ENCODE data around the gene KLHL8.
"Not testable (repeated sequence)": the region's sequence is repeated elsewhere in the genome, so short reads cannot be mapped to it uniquely, and the experiment has no call there.

KLHL8 gene

DNA sequence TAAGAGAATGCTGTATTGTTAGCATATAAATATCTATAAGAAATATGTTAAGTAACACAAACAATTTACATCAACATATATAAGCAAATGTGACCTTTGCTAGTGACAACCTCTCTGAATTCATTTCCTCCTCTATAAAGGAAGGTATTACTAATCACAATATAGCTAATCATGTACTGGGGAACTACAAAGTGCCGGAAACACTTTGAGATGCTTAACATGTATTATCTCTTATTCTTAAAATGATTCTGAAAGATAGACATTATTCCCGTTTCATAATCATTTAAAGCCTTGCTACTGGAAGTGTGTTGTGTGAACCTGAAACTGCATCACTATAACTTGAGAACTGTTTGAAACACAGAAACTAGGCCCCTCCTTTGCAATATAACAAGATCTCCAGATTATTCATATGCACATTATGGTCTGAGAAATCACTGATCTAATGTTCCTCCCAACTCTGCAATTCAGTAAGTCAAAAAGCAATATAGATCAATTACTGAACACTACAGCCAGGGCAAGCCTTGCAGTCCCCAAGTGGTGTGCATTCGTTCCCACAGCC, 54.0 kb downstream of the KLHL8 start:
- no peak for DNase-seq

DNA sequence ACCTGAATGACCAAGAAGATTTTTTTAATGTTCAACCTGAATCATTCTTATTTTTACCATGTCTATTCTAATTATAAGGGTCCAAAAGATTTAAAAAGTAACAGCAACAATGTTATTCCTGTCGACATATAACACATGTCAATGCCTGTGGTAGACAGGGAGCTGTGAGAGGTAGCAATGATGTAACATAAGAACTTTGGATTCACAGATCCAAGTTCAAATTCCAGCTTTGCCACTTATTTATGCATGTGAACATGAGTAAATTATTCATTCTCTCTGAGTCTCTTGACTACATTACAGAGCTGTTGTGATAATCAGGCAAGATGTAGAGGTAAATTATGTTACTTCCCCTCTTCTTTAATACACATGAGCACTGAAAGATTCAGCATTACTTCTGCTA, 54.5 kb downstream of the KLHL8 start:
- DNase-seq, result no peak

DNA sequence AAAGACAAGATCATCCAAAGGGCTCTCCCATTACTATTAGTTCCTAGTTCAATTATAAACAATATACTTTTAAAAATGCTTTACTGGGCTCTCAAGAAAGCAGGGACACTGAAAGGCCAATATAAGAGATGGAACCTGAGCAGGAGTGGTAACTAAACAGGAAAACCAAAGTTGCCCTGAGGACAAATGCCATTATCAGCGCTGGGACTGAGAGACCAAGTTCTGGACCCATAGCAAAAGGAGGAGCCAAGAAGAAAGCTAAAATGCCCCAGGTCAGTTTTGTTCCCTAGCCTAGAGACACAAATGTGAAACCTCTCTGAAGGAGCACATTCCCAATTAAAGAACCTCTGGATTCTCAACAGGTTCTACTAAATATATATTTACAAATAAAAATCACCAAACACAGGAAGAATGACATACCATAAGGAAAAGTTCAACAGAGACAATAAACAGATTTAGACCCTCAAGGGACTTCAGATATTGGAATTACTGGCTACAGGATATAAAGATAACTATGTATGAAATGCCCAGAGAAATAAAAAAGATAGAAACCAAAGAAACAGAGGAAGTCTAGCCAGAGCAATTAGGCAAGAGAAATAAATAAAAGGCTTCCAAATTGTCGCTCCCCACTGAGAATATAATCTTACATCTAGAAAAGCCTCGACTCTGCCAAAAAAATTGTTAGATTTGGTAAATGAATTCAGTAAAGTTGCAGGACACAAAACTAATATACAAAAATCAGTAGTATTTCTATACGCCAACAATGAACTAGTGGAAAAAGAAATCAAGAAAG, 67.1 kb downstream of the KLHL8 start:
- DNase-seq, result no peak

DNA sequence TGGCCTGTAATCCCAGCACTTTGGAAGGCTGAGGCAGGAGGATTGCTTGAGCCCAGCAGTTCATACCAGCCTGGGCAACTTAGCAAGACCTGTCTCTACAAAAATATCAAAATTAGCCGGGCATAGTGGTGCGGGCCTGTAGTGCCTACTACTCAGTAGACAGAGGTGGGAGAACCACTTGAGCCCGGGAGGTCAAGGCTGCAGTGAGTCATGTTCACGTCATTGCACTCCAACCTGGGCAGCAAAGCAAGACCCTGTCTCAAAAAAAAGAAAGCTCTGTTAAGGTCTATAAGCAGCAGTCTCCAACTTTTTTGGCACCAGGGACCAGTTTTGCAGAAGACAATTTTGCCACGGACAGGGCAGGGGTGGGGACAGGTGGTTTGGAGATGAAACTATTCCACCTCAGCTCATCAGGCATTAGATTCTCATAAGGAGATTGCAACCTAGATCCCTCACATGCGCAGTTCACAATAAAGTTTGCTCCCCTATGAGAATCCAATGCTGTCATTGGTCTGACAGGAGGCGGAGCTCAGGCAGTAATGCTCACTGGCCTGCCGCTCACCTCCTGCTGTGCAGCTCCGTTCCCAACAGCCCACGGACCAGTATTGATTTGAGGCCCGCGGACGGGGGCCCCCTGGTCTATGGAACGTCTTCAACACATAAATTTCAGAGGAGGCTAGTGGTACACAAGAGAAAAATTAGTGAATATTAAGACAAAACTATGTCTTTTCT, 67.9 kb downstream of the KLHL8 start:
- DNase-seq, result no peak

DNA sequence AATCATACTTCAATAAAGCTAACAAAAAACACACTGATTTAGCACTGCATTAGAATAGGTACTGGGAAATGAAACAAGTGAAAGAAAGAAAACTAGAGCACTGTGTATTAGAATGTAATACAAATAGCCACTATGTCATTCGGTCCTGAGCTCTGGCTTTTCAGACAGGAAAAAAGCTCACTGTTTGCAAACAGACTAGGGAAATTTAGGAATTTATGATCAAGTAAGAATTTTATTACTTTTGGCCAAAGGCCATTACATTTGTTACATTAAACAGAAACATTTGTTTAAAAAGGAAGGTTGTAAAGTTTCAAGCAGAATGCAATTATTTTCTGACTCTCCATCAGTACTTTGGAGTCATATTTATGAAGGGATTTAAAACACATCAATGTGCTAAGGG, 68.7 kb downstream of the KLHL8 start:
- no peak for DNase-seq

DNA sequence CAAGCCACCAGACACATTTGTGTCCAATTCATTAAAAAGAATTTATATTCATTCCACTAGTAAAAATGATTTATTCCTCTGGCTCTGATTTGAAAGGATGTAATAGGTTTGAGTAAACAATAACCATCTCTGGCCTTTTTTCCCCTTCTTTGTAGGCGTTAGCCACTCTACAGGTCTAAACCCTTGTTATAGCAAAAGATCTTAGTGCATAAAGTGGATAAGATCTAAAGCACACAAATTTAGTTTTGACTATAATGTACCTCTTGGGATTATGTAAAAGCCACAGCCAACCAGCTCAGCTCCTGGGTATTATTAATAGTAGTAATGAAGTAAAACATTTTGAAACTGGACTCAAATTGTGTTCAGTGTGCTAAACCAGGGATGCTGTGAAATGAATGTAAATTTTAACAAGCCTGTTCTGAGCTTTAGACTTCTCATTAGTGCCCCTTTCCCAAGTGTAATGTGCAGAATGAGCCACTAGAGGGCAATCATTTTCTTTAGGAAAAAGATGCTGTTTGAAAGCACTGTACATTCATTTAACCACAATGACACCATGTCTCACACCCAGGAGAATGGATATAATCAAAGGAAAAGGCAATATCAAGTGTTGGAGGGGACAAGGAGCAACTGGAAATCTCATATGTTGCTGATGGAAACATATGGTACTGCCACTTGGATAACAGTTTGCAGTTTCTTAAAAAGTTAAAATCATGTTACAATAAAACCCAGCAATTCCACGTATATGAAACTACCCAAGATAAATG, 69.7 kb downstream of the KLHL8 start:
- peak; percentile 53 for DNase-seq

DNA sequence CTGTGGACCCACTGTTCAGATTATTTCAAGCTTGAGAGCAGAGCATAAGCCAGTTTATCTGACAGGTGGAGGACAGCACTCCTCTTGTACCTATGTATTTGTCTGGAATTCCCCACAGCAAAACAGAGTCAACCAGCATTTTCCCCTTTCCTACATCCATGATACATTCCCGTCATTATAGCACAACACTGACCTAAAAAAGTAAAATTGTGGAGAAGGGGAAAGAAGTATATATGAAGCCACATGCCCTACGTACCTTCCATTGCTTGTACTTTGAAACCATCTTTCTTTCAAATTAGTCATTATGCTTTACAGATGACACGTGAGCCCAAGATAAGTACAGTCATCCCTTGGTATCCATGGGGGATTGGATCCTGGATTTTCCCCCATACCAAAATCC, 73.3 kb downstream of the KLHL8 start:
- DNase-seq, result no peak

DNA sequence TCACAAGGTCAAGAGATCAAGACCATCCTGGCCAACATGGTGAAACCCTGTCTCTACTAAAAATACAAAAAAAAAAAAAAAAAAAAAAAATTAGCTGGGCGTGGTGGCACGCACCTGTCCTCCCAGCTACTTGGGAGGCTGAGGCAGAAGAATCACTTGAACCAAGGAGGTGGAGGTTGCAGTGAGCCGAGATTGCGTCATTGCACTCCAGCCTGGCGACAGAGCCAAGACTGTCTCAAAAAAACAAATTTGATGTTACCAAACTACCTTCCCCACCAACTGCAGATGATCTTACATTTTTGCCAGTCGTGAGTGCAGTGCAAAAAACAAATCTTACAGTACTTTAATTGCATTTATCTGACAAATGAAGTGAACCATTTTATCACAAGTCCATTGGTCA, 74.5 kb downstream of the KLHL8 start:
- DNase-seq, result not testable (repeated sequence)

DNA sequence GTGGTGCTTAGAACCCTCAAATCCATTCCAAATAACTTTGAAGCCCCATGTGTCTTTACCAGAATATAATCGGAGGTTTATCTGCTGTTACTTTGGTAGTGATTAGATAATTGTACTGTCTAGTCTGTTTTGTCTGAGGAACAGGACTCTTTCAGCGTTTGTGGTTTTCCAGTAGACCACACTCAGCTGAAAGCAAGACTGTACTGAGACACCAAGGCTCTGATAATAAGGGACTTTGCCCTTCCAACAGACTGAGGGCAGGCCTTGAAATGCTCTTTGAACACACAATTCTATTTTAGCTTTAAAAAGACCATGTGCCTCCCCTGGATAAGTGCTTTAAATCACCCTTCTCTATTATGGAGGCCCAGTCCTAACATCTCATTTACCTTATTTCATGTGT, 76.1 kb downstream of the KLHL8 start:
- no peak for DNase-seq

DNA sequence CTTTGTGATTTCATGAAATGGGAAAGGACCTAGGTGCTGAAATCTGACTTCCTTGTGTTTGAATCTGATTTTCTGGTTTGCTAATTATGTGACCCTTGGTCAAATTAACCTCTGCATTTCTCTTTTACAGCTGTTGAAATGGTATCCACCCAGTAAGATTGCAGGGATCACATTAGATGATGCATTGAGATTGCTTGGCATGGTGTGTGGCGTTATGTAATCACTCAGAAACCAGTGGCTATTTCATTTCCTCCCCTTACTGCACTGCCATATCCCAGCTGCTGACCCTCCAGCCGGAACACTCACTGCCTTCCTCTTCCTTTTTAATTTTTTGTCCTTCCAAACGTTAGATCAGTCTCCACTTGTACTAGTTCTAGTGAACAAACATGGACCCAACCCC, 79.0 kb downstream of the KLHL8 start:
- DNase-seq, result no peak

DNA sequence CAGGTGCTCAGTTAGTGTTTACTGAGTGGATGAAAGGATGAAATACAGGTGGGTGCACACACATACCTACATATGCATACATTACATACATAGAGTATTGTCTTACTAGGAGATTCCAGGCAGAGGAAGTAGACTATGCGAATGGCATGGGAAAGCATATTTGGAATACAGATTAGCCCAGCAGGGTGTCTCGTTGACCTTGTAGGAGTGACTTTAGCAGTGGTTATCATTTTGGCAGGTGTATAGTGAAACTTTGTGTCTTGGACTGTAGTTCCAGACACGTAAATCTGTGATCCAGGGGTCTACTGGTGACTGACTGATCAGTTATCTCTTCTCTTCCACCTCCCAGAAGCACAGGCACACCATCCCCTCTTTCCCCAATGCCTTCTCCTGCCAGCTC, 86.3 kb downstream of the KLHL8 start:
- no peak for DNase-seq

DNA sequence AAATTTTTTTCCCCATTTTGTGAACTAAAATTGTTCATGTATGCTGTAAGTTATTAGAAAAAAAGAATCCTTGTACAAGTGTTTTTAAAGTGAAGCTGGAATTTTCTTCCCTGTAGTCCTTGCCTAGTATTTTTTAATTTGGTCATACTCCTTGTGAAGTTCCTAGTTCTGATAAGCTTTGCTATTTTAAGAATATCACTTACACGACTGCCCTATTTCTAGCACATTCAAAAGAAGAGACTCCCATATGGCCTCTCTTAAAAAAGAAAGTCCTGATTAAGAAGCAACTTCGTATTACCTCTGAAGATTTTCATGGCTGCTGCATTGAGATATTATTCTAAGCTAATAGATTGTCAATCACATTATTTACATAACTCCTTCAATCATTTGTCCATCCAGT, 87.2 kb downstream of the KLHL8 start:
- DNase-seq, result no peak

DNA sequence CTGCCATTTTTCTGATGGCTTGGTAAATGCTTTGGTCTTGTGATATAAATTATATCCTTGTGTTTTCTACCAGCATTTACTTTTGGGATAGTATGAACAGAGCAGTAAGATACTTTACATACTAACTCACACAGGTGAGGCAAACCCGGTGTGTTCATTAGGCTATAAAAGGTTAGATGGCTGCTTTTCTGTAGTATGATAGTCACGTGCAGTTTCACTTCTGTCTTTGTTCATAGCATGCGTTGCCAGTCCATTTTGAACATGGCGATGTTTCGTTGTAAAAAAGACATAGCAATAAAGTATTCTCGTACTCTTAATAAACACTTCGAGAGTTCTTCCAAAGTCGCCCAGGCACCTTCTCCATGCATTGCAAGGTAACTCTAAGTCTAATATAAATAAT, 88.4 kb downstream of the KLHL8 start:
- DNase-seq, result no peak

DNA sequence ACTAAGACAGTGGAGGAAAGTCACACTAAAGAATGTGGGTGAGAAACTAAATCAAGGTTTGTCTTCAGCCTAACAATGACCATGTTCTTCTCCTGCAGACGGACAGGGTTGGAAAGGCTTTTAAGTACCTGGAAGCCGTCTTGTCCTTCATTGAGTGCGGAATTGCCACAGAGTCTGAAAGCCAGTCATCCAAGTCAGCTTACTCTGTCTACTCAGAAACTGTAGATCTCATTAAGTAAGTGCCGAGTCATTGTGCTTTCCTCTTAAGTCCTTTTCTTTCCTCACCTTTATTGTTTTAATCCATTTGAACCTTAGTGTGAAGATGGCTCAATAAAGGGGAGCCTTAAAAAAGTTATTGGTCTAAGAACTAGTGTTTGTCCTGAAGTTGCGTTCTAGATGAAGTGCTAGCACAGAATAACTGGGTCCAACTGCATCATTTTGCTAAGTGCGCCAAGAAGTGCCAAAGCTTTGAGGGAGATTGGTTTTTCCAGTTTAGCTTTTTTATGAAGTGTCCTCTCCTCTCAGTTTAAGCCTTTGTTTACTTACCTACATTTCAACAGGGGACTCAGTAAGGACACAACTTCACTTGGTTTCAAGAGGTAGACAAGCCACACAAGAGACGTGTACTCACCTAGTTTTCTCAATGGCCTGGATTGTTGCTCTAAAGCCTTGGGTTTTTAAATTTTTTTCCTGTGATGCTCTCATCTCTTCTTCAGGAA, 89.3 kb downstream of the KLHL8 start:
- DNase-seq, result no peak

DNA sequence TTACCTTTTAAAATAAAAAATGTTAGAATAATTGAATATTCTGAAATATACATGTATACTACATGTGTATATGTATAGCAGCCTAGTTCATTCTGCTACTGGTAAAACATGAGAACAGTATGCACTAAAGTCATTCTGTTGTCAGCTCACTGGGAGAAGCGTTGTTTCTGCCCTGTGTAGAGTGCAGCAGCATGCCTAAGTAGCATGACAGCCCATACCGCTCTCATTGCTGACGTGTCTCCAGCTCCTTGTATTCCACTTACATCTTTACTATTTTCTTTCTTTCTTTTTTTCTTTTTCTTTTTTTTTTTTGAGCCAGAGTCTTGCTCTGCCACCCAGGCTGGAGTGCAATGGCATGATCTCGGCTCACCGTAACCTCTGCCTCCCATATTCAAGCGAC, 90.7 kb downstream of the KLHL8 start:
- no peak for DNase-seq

DNA sequence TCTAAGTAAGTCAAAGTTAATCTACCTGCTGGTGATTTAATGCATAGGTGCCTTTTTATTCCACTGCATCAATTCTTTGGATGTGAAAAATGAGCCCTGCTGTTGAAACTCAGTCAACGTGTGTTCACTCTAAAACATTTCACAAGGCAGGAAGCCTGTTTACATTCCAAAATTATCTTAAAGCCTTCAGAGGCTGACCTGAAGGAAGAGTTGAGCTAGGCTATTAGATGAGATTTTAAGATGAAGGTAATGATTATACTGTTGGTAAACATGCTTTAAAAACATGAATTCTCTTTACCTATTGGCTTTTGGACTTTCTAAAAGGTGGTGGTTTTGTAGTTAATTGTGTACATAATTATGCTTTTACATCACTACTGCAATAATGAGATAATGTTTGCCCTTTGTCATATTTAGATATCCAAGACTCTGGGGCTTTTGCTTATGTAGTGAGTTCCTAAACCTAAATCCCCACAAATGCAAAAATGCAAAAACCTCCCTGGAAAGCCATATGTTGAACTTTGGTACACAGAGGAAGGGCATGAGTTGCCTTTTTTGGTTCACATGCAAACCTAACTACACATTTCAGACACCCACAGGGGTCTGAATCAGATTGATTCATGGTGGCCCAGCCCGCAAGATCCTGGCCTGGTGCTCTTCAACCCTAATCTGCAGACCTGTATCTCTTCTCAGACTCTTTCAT, 92.3 kb downstream of the KLHL8 start:
- DNase-seq, result no peak

DNA sequence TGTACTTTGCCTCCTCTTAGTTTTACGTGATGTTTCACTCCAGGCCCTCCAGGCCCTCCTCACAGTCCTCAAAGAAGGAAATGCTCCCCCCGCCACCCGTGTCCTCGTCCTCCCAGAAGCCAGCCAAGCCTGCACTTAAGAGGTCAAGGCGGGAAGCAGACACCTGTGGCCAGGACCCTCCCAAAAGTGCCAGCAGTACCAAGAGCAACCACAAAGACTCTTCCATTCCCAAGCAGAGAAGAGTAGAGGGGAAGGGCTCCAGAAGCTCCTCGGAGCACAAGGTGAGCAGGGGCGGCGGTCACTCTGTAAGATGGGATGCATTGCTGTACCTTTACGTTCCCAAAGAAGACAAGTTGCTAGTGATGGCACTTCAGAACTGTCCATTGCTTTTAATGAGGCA, 94.4 kb downstream of the KLHL8 start:
- DNase-seq, result no peak

DNA sequence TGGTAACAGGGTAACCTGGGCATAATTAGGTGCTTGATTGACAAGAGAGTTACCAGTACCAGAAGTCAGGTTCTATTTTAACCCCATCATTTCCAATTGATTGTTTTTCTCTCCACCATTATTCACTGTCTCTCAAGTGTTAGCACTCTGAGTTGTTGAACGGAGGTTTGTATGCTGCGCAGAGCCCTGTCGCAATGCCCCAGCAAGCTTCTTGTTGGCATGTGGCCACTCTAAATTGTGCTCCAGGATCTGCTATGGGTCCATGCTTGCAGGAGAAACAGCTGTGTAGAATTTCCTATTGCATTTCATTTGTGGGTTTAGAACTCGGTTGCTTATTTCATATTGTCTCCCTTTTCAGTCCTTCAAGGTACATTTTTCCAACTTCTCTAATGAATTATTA, 98.2 kb downstream of the KLHL8 start:
- DNase-seq, result no peak

DNA sequence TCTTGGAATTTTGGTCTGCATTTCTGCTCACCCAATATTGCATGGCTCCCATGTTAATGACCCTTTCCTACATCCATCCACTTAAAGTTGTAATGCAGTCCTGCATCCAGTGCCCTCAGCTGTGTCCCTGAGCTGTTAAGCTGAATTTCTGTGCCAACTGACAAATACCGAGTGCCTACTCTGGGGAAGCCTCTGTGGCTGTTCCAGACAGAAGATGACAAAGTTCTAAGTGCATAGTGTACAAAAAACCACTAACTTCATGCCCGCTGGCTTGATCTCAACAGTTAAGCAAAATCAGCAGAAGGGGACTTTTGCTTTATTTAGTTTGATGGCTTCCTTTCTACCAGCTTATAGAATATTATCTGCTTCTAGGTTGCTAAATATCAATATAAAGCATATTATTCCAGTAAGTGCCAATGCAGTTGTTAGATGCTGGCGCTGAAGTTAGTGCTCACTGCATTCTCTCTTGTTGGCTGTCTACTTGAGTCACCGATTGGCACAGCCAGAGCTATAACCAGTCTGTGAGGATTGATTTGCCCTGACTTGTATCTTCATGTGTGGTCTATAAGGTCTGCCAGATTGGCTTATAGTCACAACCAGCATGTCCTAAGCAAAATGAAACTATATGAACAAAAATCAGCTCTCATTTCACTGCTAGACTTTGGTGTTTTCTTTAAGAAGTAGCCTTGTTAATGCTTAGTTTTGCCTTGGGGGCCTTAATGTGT, 98.9 kb downstream of the KLHL8 start:
- DNase-seq, result no peak

DNA sequence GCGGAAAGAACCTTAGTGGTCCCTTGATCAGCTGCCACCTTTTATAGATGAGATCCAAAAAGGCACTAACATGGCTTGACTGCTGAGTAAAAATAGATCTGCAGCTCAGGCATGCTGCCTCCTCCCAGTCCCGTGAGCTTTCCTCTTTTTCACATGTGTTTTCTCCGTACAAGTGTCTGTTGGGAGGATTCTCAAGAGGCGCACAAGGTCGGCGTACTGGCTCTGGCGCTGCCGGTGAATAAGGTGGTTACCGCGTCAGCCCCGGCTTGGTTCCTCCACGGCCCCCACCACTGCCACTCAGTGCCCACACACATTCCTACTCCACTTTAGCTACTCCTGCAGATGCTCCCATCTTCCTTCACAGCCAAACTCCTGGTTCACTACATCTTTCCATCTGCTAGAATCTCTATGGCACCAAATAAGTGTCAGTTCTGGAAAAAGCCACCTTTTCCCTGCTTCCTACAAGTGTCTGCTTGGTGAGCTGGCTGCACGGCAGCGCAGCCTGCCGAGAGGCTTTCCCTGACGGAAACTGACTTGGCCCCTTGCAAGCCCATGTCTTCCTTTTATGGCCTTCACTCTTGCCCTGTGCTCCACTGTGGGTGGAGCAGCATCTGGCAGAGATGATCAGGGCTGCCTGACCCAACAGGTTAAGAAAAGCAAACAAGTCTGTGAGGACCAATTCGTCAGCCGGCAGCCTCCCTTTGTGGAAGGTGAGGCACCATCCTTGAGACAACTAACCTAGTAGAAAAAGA, 99.8 kb downstream of the KLHL8 start:
- no peak for DNase-seq

DNA sequence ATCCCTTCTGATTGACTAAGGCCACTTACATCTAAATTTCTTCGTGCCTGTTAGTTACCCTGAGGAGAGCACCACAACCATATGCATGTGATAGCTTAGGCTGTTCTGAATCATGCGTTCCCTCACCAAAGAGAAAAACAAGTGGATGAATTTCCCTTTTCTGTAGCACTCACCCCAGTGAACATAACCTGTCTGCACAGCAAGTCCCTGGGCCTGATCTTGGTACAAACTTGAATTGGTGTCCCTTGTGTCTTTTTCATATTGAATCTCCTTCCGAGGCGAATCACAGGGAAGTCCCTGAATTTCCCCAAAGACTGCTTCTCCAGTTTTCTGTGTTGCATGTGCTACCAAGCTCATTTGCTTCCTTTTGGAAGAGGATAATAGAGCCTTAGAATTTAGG, 100.4 kb downstream of the KLHL8 start:
- DNase-seq, result no peak
